ENCODE measurements around the gene PEAR1.

DNA sequence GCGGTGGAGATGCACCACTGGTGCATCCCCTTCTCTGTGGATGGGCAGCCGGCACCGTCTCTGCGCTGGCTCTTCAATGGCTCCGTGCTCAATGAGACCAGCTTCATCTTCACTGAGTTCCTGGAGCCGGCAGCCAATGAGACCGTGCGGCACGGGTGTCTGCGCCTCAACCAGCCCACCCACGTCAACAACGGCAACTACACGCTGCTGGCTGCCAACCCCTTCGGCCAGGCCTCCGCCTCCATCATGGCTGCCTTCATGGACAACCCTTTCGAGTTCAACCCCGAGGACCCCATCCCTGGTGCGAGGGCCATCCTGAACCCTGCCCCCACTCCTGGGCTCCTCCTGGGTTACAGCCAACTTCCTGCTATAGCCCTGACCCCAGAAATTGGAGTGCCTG, 19.9 kb upstream of the PEAR1 start:
- TF ChIP-seq, protein P1, sequence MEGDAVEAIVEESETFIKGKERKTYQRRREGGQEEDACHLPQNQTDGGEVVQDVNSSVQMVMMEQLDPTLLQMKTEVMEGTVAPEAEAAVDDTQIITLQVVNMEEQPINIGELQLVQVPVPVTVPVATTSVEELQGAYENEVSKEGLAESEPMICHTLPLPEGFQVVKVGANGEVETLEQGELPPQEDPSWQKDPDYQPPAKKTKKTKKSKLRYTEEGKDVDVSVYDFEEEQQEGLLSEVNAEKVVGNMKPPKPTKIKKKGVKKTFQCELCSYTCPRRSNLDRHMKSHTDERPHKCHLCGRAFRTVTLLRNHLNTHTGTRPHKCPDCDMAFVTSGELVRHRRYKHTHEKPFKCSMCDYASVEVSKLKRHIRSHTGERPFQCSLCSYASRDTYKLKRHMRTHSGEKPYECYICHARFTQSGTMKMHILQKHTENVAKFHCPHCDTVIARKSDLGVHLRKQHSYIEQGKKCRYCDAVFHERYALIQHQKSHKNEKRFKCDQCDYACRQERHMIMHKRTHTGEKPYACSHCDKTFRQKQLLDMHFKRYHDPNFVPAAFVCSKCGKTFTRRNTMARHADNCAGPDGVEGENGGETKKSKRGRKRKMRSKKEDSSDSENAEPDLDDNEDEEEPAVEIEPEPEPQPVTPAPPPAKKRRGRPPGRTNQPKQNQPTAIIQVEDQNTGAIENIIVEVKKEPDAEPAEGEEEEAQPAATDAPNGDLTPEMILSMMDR (conservative IDR thresholded peaks at IDR 0.05; ENCODE audit: low read depth, low read length): no peak
- TF ChIP-seq RAD21 (IDR thresholded peaks at IDR 0.05; ENCODE audit: low read length) (no peak), POLR2A (IDR thresholded peaks at IDR 0.05; ENCODE audit: low read depth, low read length) (no peak), RFX5 (IDR thresholded peaks at IDR 0.05; ENCODE audit: low read depth, low read length) (no peak), BHLHE40 (IDR thresholded peaks at IDR 0.05; ENCODE audit: low read depth, low read length) (no peak), MXI1 (IDR thresholded peaks at IDR 0.05; ENCODE audit: borderline replicate concordance, low read depth, low read length) (no peak), MAZ (IDR thresholded peaks at IDR 0.05; ENCODE audit: borderline replicate concordance, low read depth, low read length) (no peak), FOS (IDR thresholded peaks at IDR 0.05; ENCODE audit: low read depth, low read length) (no peak), SMC3 (IDR thresholded peaks at IDR 0.05; ENCODE audit: low read depth, low read length) (no peak), CHD1 (IDR thresholded peaks at IDR 0.05; ENCODE audit: low read depth, low read length) (no peak), RCOR1 (IDR thresholded peaks at IDR 0.05; ENCODE audit: insufficient replicate concordance, low read length) (no peak), CEBPB (IDR thresholded peaks at IDR 0.05; ENCODE audit: low read depth, low read length) (no peak), NFE2L2 (IDR thresholded peaks at IDR 0.05; ENCODE audit: low read depth, low read length) (no peak)
- TF ChIP-seq, protein P2, sequence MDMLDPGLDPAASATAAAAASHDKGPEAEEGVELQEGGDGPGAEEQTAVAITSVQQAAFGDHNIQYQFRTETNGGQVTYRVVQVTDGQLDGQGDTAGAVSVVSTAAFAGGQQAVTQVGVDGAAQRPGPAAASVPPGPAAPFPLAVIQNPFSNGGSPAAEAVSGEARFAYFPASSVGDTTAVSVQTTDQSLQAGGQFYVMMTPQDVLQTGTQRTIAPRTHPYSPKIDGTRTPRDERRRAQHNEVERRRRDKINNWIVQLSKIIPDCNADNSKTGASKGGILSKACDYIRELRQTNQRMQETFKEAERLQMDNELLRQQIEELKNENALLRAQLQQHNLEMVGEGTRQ (IDR thresholded peaks at IDR 0.05; ENCODE audit: low read depth, low read length): no peak

Measured in IMR-90 (cell line).